ENCODE results near the gene MEIS1.

- TF ChIP-seq EZH2 (IDR thresholded peaks at IDR 0.05; ENCODE audit: insufficient read depth, poor library complexity, severe bottlenecking) (no peak), EZH2phosphoT487 (IDR thresholded peaks at IDR 0.05; ENCODE audit: insufficient read depth, low read depth) (no peak)
Observed at GRCh38 chr2:66577321-66578053, 142.6 kb downstream of the MEIS1 start.

Data from GM23248 (cell line).